Measurements from ENCODE around the gene HOXA9. TPM values are rescaled to one million over a fixed set of nuclear protein-coding genes. Genes with fewer than 3 reads are reported as not detected.
A peak's percentile ranks its signal among the peaks of the same experiment; 100 is the strongest.

The HOXA9 gene
- total RNA-seq, 4 donors from 2014 or later, result 19.5 to 130 (median 50.6) TPM

DNA sequence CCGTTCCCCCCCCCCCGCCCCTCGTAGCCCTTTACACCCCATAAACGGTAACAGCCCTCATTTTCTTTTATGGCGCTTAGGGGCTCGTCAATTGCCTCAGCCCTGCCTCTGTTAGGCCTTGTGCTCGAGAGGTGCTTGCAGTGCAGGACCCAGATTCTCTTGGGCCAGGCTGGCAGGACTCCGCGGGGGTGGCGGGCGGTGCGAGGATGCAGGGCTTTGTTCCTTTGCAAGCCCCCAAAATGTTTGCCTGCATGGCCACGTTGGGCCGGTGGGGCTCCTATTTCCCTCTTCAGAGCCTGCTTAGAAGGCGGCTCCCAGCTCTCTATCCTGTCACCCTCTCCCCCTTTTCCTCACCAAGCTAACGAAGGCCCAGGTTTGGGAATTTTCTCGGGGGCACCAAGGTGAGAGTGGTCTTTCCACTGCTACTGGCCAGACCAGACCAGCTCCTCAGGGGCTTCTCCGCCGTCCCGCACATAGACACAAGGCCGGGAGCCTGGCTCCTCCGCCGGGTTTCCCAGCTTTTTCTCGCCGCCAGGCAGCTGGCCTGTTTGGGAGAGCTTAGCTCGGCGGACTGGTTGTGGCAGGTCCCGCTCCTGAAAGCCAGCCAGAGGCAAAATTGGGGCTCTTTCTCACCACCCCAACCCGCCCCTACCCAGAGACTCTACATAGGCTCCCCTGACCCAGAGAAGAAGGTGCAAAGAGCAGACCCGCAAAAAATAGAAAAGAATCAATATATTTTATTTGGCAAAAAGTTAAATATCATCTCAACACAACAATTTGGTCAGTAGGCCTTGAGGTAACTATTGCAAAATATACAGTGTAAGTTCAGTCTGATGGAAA lies 3.4 kb downstream of the HOXA9 start:
- TF ChIP-seq POLR2A (IDR thresholded peaks at IDR 0.05) (peak; percentile 58), EP300 (IDR thresholded peaks at IDR 0.05; ENCODE audit: low read depth) (no peak), POLR2AphosphoS5 (IDR thresholded peaks at IDR 0.05) (peak; percentile 57 to 74 (median 59))
- TF ChIP-seq, protein P1, sequence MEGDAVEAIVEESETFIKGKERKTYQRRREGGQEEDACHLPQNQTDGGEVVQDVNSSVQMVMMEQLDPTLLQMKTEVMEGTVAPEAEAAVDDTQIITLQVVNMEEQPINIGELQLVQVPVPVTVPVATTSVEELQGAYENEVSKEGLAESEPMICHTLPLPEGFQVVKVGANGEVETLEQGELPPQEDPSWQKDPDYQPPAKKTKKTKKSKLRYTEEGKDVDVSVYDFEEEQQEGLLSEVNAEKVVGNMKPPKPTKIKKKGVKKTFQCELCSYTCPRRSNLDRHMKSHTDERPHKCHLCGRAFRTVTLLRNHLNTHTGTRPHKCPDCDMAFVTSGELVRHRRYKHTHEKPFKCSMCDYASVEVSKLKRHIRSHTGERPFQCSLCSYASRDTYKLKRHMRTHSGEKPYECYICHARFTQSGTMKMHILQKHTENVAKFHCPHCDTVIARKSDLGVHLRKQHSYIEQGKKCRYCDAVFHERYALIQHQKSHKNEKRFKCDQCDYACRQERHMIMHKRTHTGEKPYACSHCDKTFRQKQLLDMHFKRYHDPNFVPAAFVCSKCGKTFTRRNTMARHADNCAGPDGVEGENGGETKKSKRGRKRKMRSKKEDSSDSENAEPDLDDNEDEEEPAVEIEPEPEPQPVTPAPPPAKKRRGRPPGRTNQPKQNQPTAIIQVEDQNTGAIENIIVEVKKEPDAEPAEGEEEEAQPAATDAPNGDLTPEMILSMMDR (IDR thresholded peaks at IDR 0.05), result peak in 1 of 5 experiments; percentile 17
- DNase-seq, result peak; percentile 67
- WGBS, 2 donors (ENCODE audit: low coverage in 1 of 2), result 22% methylated on average over 29 of the region's 30 CpGs; no CpG with 5 or more reads in 1 of the 2 donors
- in situ Hi-C loops (cut with MboI; ENCODE audit: low pct_ligation_motif_present in 1 of 4, low pct_unique_long_range_greater_than_20kb in 1 of 4, low sequenced_read_pairs in 3 of 4) (loop anchor here in 3 of 4 donors (25.0 kb wide), 3 partner anchors 800 to 1300 kb away; no protein-coding TSS in a partner anchor), intact Hi-C loops (cut with DNase I; ENCODE audit: low total_unique reads) (loop anchor here (2.0 to 10.0 kb wide), 2 partner anchors 793 to 1307 kb away; no protein-coding TSS in a partner anchor)
- H3K4me3 ChIP-seq, result peak overlapping the region in 3 of 4 donors; percentile 58 to 67 (median 62)
- H3K27ac ChIP-seq, result peak overlapping the region; percentile 95 to 99 (median 98)
- peaks cover 4 to 33% (median 19%) of the 10 kb centered on the region in 4 donors for H3K4me1 ChIP-seq
- H3K9me3 ChIP-seq, result no peaks in the 10 kb centered on the region
- no peaks in the 10 kb centered on the region for H3K36me3 ChIP-seq
- H3K27me3 ChIP-seq, result peaks cover 21% of the 10 kb centered on the region

GRCh38 chr7:27161214-27161720 lies 4.1 kb downstream of the HOXA9 start:
- Histone ChIP-seq H3K27ac (peak overlapping the region; percentile 95 to 99 (median 98)), H3K36me3 (no peaks in the 10 kb centered on the region), H3K27me3 (peaks cover 17% of the 10 kb centered on the region), H3K4me1 (peaks cover 4 to 35% (median 19%) of the 10 kb centered on the region in 4 donors), H3K9me3 (no peaks in the 10 kb centered on the region), H3K4me3 (peak overlapping the region in 3 of 4 donors; percentile 38 to 62 (median 58))
- in situ Hi-C loops (cut with MboI; ENCODE audit: low pct_ligation_motif_present in 1 of 4, low pct_unique_long_range_greater_than_20kb in 1 of 4, low sequenced_read_pairs in 3 of 4) (loop anchor here in 3 of 4 donors (25.0 kb wide), 3 partner anchors 799 to 1299 kb away; no protein-coding TSS in a partner anchor), intact Hi-C loops (cut with DNase I; ENCODE audit: low total_unique reads) (loop anchor here (2.0 to 10.0 kb wide), 2 partner anchors 792 to 1306 kb away; no protein-coding TSS in a partner anchor)
- peak; percentile 66 for DNase-seq
- WGBS, 2 donors (ENCODE audit: low coverage in 1 of 2), result 3 to 4% methylated on average over 4 to 26 of the region's 27 CpGs
- TF ChIP-seq, protein P1 (IDR thresholded peaks at IDR 0.05), result peak in 2 of 5 experiments; percentile 13 to 22
- TF ChIP-seq POLR2A (IDR thresholded peaks at IDR 0.05), result no peak

DNA sequence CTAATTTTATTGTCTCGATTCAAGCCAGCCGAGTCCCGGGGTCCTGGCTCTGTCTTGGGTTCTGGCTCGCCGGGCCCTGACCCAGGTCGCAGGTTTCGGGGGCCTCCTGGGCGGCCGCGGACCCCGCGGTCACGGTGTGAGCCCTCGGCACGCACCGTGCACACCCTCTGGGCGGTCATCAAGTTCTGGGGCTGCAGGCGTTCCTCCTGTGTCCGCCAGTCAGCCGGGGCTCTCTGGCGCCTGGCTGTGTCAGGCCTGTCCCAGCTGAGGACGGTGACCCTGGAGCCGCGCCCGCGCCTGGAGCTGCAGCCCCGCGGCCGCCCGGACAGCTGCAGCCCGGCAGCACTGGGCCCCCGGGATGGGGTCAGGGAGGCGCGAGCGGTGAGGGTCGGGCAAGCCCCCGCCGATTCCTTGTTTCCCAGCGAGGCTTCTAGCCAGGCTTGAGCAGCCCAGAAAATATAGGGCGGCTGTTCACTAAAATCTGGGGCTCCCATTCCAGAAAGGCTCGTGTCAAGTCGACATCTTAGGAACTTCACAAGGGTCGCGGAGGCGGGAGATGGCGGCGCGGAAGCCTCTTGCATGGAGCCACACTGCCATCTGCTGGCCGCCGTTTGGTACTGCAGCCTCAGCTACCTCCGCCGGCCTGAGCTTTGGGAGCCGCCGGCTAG lies 4.7 kb downstream of the HOXA9 start:
- H3K27ac ChIP-seq, result peak overlapping the region; percentile 95 to 99 (median 98)

More for the DNA sequence above, 4.7 kb downstream of the HOXA9 start:
- Histone ChIP-seq H3K36me3 (no peaks in the 10 kb centered on the region), H3K27me3 (peaks cover 18% of the 10 kb centered on the region), H3K4me3 (peak overlapping the region; percentile 30 to 62 (median 48)), H3K9me3 (no peaks in the 10 kb centered on the region), H3K4me1 (peaks cover 4 to 41% (median 19%) of the 10 kb centered on the region in 4 donors)
- WGBS, 2 donors (ENCODE audit: low coverage in 1 of 2), result 1% methylated on average over 39 of the region's 54 CpGs; no CpG with 5 or more reads in 1 of the 2 donors
- TF ChIP-seq EP300 (IDR thresholded peaks at IDR 0.05; ENCODE audit: low read depth) (no peak), POLR2A (IDR thresholded peaks at IDR 0.05) (peak; percentile 27), POLR2AphosphoS5 (IDR thresholded peaks at IDR 0.05) (no peak)
- TF ChIP-seq, protein P1 (IDR thresholded peaks at IDR 0.05), result peak; percentile 100
- peak; percentile 94 for DNase-seq
- in situ Hi-C loops (cut with MboI; ENCODE audit: low pct_ligation_motif_present in 1 of 4, low pct_unique_long_range_greater_than_20kb in 1 of 4, low sequenced_read_pairs in 3 of 4), result loop anchor here in 3 of 4 donors (25.0 kb wide), 3 partner anchors 798 to 1298 kb away; no protein-coding TSS in a partner anchor
- intact Hi-C loops (cut with DNase I; ENCODE audit: low total_unique reads), result loop anchor here (2.0 to 10.0 kb wide), 2 partner anchors 792 to 1306 kb away; no protein-coding TSS in a partner anchor

Data from transverse colon (tissue), 4 donors.